Measurements from ENCODE around the gene HSD17B12.

DNA sequence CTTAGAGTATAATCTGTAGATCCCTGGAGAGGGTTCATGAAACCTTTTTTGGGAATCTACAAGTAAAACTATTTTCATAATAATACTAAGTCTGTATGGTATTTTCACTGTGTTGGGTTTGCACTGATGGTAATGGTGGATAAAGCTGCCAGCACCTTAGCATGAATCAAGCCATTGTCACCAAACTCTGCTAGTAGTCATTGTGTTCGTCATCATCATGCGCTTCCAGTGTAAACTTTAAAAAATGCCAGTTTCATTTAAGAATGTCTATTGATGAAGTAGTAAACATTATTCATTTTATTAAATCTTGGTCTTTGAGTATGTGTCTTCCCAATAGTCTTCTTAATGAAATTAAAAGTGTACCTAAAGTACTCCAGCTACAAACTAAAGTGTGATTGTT, 215.1 kb downstream of the HSD17B12 start:
- TF ChIP-seq, protein P1, sequence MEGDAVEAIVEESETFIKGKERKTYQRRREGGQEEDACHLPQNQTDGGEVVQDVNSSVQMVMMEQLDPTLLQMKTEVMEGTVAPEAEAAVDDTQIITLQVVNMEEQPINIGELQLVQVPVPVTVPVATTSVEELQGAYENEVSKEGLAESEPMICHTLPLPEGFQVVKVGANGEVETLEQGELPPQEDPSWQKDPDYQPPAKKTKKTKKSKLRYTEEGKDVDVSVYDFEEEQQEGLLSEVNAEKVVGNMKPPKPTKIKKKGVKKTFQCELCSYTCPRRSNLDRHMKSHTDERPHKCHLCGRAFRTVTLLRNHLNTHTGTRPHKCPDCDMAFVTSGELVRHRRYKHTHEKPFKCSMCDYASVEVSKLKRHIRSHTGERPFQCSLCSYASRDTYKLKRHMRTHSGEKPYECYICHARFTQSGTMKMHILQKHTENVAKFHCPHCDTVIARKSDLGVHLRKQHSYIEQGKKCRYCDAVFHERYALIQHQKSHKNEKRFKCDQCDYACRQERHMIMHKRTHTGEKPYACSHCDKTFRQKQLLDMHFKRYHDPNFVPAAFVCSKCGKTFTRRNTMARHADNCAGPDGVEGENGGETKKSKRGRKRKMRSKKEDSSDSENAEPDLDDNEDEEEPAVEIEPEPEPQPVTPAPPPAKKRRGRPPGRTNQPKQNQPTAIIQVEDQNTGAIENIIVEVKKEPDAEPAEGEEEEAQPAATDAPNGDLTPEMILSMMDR (IDR thresholded peaks at IDR 0.05; ENCODE audit: extremely low read depth in 1 of 2, insufficient read depth in 1 of 2, low read depth in 1 of 2, low read length in 2 of 2): no peak
- TF ChIP-seq EZH2 (IDR thresholded peaks at IDR 0.05; ENCODE audit: borderline replicate concordance, low read depth, low read length, severe bottlenecking): no peak
- TF ChIP-seq POLR2A (IDR thresholded peaks at IDR 0.05; ENCODE audit: low read depth, low read length): no peak
- TF ChIP-seq POLR2AphosphoS5 (IDR thresholded peaks at IDR 0.05; ENCODE audit: insufficient read depth, low read depth, low read length): no peak
- TF ChIP-seq, protein P2, sequence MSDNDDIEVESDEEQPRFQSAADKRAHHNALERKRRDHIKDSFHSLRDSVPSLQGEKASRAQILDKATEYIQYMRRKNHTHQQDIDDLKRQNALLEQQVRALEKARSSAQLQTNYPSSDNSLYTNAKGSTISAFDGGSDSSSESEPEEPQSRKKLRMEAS (IDR thresholded peaks at IDR 0.05; ENCODE audit: insufficient read depth, insufficient read length): no peak
- TF ChIP-seq MYC (IDR thresholded peaks at IDR 0.05; ENCODE audit: low read depth, low read length): no peak

All from endothelial cell of umbilical vein (primary cell).